ENCODE data around the gene ADAT3.

GRCh38 chr19:1950640-1951039 is 45.4 kb downstream of the ADAT3 start:
- TF ChIP-seq CTCF (IDR thresholded peaks at IDR 0.05), result no peak
- TF ChIP-seq POLR2AphosphoS5 (IDR thresholded peaks at IDR 0.05), result no peak
- no peak for TF ChIP-seq POLR2A (IDR thresholded peaks at IDR 0.05)
- no peak for TF ChIP-seq EP300 (IDR thresholded peaks at IDR 0.05)

Measured in stomach (tissue), 4 donors.